OCI-LY1 (cell line): ENCODE data around the gene ADRB1.

Source experiments
- H2AFZ ChIP-seq: fragments of 200-600 bp; sonication (generic), shearing (Covaris generic); 2 replicates; pipeline ENCODE4 v1.6.0; 2014; ENCODE audit warnings: antibody characterized with exemption, mild to moderate bottlenecking, low read length
- H3F3A ChIP-seq: fragments of 200-600 bp; sonication (generic), shearing (Covaris generic); 2 replicates; pipeline ENCODE4 v1.6.0; 2014; ENCODE audit warnings: mild to moderate bottlenecking, antibody characterized with exemption, low read length, moderate library complexity; ENCODE audit not compliant: insufficient read depth
- H3K27ac ChIP-seq: fragments of 200-600 bp; sonication (generic); 2 replicates; pipeline ENCODE4 v1.5.1; 2014; ENCODE audit warnings: low read length, mixed run types, mild to moderate bottlenecking, low read depth; ENCODE audit not compliant: poor library complexity, severe bottlenecking
- H3K27me3 ChIP-seq: fragments of 200-600 bp; sonication (generic); 2 replicates; pipeline ENCODE4 v1.6.0; 2014; ENCODE audit warnings: antibody characterized with exemption, mild to moderate bottlenecking, low read length, moderate library complexity; ENCODE audit not compliant: insufficient read depth
- H3K36me3 ChIP-seq: fragments of 200-600 bp; sonication (generic); 2 replicates; pipeline ENCODE4 v1.6.1; 2014; ENCODE audit warnings: mild to moderate bottlenecking, antibody characterized with exemption, low read length, moderate library complexity, mixed read lengths; ENCODE audit not compliant: insufficient read depth
- H3K4me1 ChIP-seq: fragments of 200-600 bp; sonication (generic); 2 replicates; pipeline ENCODE4 v1.5.1; 2014; ENCODE audit warnings: mild to moderate bottlenecking, low read length, moderate library complexity; ENCODE audit not compliant: insufficient read depth, severe bottlenecking
- H3K4me2 ChIP-seq: fragments of 200-600 bp; sonication (generic), shearing (Covaris generic); 2 replicates; pipeline ENCODE4 v1.6.1; 2014; ENCODE audit warnings: low read length
- H3K4me3 ChIP-seq: fragments of 200-600 bp; sonication (generic); 2 replicates; pipeline ENCODE4 v1.5.1; 2014; ENCODE audit warnings: low read length, low read depth, mild to moderate bottlenecking, mixed read lengths; ENCODE audit not compliant: poor library complexity, severe bottlenecking
- H3K79me2 ChIP-seq: fragments of 200-600 bp; shearing (Covaris generic); 2 replicates; pipeline ENCODE4 v1.6.1; 2016; ENCODE audit warnings: mixed run types, low read length, mixed read lengths; ENCODE audit not compliant: insufficient read depth
- H3K9ac ChIP-seq: fragments of 200-600 bp; sonication (generic), shearing (Covaris generic); 2 replicates; pipeline ENCODE4 v1.6.1; 2014; ENCODE audit warnings: mild to moderate bottlenecking, low read length, mixed read lengths
- H3K9me2 ChIP-seq: fragments of 200-600 bp; sonication (generic), shearing (Covaris generic); 2 replicates; pipeline ENCODE4 v1.6.1; 2014; ENCODE audit warnings: low read depth, mild to moderate bottlenecking, low read length, mixed read lengths
- H3K9me3 ChIP-seq: fragments of 200-600 bp; shearing (Covaris generic); 2 replicates; pipeline ENCODE4 v1.6.1; 2014; ENCODE audit warnings: low read length, mixed read lengths
- H4K20me1 ChIP-seq: fragments of 200-600 bp; sonication (generic), shearing (Covaris generic); 2 replicates; pipeline ENCODE4 v1.6.0; 2016; ENCODE audit warnings: mild to moderate bottlenecking, low read length; ENCODE audit not compliant: insufficient read depth
- EZH2 ChIP-seq: fragments of 200-600 bp; sonication (generic), shearing (Covaris generic); IDR thresholded peaks from 2 replicates; pipeline ENCODE4 v1.8.0; 2017; ENCODE audit warnings: borderline replicate concordance, mixed run types, mild to moderate bottlenecking, antibody characterized with exemption, low read length, moderate library complexity, mixed read lengths
- TF ChIP-seq, protein P1 (sequence below): fragments of 200-600 bp; sonication (generic), shearing (Covaris generic); IDR thresholded peaks from 2 replicates; pipeline ENCODE4 v1.5.1; 2017; ENCODE audit warnings: mild to moderate bottlenecking, antibody characterized with exemption, low read length, moderate library complexity, mixed read lengths

ADRB1 gene

GRCh38 chr10:114077815-114078219 lies 34.2 kb downstream of the ADRB1 start:
- no peak for TF ChIP-seq EZH2
- TF ChIP-seq, protein P1, sequence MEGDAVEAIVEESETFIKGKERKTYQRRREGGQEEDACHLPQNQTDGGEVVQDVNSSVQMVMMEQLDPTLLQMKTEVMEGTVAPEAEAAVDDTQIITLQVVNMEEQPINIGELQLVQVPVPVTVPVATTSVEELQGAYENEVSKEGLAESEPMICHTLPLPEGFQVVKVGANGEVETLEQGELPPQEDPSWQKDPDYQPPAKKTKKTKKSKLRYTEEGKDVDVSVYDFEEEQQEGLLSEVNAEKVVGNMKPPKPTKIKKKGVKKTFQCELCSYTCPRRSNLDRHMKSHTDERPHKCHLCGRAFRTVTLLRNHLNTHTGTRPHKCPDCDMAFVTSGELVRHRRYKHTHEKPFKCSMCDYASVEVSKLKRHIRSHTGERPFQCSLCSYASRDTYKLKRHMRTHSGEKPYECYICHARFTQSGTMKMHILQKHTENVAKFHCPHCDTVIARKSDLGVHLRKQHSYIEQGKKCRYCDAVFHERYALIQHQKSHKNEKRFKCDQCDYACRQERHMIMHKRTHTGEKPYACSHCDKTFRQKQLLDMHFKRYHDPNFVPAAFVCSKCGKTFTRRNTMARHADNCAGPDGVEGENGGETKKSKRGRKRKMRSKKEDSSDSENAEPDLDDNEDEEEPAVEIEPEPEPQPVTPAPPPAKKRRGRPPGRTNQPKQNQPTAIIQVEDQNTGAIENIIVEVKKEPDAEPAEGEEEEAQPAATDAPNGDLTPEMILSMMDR = no peak
- no peaks in the 10 kb centered on the region for H3F3A ChIP-seq
- no peaks in the 10 kb centered on the region for H3K27me3 ChIP-seq
- no peaks in the 10 kb centered on the region for H3K79me2 ChIP-seq
- no peaks in the 10 kb centered on the region for H4K20me1 ChIP-seq
- no peak overlapping the region for H3K27ac ChIP-seq
- no peaks in the 10 kb centered on the region for H3K9me3 ChIP-seq
- H3K36me3 ChIP-seq = no peaks in the 10 kb centered on the region
- no peak overlapping the region for H2AFZ ChIP-seq
- no peaks in the 10 kb centered on the region for H3K9me2 ChIP-seq
- H3K4me2 ChIP-seq = no peak overlapping the region
- H3K9ac ChIP-seq = no peak overlapping the region
- H3K4me1 ChIP-seq = peaks cover 7% of the 10 kb centered on the region
- H3K4me3 ChIP-seq = no peak overlapping the region

DNA sequence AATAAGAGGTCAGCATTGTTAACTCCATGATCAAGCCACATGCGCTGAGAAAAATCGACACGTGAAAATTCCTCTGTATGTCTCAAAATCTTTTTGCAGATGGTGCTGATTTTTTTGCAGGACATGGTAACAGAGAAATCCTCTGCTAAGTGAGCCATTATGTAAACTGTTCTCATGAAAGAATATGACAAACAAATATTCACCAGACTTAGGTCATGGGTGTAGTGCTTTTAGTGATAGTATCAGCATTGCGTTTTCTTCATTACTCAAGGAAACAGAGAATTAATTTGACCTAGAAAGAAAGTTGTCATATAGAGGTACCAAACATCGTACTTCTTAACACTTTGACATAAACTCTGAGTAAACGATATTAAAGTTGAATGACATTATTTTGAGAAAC lies 34.7 kb downstream of the ADRB1 start:
- no peak overlapping the region for H3K4me3 ChIP-seq
- no peaks in the 10 kb centered on the region for H3K79me2 ChIP-seq
- H3K4me1 ChIP-seq = peaks cover 5% of the 10 kb centered on the region
- H3K9me3 ChIP-seq = no peaks in the 10 kb centered on the region
- no peaks in the 10 kb centered on the region for H3K36me3 ChIP-seq
- H4K20me1 ChIP-seq = no peaks in the 10 kb centered on the region
- H2AFZ ChIP-seq = no peak overlapping the region
- H3F3A ChIP-seq = no peaks in the 10 kb centered on the region
- no peaks in the 10 kb centered on the region for H3K9me2 ChIP-seq
- no peak overlapping the region for H3K27ac ChIP-seq
- TF ChIP-seq, protein P1 = no peak
- no peak for TF ChIP-seq EZH2
- no peak overlapping the region for H3K9ac ChIP-seq
- no peak overlapping the region for H3K4me2 ChIP-seq
- H3K27me3 ChIP-seq = no peaks in the 10 kb centered on the region

DNA sequence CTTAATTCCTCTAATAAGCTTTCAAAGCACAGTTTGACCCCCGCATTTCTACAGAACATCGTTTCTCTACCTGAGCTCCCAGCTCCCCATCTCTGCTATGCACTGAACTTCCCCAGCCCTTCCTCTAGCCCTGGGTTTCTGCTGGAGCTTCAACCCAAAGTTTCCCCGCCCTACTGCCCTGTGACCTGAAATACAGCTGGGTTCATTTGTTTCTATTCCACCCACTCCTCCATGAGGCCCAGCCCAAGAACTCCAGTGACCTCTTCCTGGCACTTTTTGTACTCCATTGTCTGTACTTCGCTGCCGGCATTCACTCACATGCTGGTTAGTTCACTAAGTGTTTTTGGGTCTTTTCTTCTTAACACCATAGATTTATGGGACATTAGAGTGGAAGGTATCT lies 35.8 kb downstream of the ADRB1 start:
- no peak overlapping the region for H3K4me3 ChIP-seq
- no peaks in the 10 kb centered on the region for H3K9me2 ChIP-seq
- H2AFZ ChIP-seq = no peak overlapping the region
- H3K9me3 ChIP-seq = no peaks in the 10 kb centered on the region
- no peaks in the 10 kb centered on the region for H3K36me3 ChIP-seq
- no peaks in the 10 kb centered on the region for H4K20me1 ChIP-seq
- no peaks in the 10 kb centered on the region for H3F3A ChIP-seq
- no peak overlapping the region for H3K4me2 ChIP-seq
- TF ChIP-seq, protein P1 = no peak
- TF ChIP-seq EZH2 = no peak
- no peak overlapping the region for H3K9ac ChIP-seq
- no peaks in the 10 kb centered on the region for H3K27me3 ChIP-seq
- no peaks in the 10 kb centered on the region for H3K4me1 ChIP-seq
- no peaks in the 10 kb centered on the region for H3K79me2 ChIP-seq
- H3K27ac ChIP-seq = no peak overlapping the region
